ENCODE data around the gene SRSF11.

DNA sequence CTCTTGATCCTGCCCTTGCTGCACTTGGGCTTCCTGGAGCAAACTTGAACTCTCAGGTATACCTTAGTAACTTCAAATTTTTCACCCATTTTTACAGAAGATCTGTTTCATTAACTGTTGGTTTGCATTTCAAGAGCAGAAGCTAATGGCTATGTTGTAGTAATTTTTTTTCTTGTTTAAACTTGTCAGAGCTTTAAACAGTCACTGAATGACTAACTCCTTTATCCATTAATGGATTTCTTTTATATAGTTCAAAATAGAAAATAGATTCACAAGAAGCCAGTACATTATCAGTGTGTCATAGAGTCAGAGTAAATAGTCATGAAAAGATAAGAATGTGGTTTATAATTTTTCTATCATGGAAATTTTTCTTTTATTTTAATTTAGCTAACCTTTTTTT, 13.6 kb downstream of the SRSF11 start:
- TF ChIP-seq, protein P1, sequence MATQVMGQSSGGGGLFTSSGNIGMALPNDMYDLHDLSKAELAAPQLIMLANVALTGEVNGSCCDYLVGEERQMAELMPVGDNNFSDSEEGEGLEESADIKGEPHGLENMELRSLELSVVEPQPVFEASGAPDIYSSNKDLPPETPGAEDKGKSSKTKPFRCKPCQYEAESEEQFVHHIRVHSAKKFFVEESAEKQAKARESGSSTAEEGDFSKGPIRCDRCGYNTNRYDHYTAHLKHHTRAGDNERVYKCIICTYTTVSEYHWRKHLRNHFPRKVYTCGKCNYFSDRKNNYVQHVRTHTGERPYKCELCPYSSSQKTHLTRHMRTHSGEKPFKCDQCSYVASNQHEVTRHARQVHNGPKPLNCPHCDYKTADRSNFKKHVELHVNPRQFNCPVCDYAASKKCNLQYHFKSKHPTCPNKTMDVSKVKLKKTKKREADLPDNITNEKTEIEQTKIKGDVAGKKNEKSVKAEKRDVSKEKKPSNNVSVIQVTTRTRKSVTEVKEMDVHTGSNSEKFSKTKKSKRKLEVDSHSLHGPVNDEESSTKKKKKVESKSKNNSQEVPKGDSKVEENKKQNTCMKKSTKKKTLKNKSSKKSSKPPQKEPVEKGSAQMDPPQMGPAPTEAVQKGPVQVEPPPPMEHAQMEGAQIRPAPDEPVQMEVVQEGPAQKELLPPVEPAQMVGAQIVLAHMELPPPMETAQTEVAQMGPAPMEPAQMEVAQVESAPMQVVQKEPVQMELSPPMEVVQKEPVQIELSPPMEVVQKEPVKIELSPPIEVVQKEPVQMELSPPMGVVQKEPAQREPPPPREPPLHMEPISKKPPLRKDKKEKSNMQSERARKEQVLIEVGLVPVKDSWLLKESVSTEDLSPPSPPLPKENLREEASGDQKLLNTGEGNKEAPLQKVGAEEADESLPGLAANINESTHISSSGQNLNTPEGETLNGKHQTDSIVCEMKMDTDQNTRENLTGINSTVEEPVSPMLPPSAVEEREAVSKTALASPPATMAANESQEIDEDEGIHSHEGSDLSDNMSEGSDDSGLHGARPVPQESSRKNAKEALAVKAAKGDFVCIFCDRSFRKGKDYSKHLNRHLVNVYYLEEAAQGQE (IDR thresholded peaks at IDR 0.05; ENCODE audit: low read depth), result no peak
- TF ChIP-seq RAD21 (IDR thresholded peaks at IDR 0.05; ENCODE audit: low read depth) (no peak), CEBPB (IDR thresholded peaks at IDR 0.05) (no peak), NFIC (IDR thresholded peaks at IDR 0.05) (no peak), MAX (IDR thresholded peaks at IDR 0.05) (no peak), EGR1 (IDR thresholded peaks at IDR 0.05) (no peak), TEAD4 (IDR thresholded peaks at IDR 0.05) (no peak), CREB1 (IDR thresholded peaks at IDR 0.05; ENCODE audit: low read depth) (no peak), TCF12 (IDR thresholded peaks at IDR 0.05; ENCODE audit: low read depth) (no peak)
- TF ChIP-seq, protein P2, sequence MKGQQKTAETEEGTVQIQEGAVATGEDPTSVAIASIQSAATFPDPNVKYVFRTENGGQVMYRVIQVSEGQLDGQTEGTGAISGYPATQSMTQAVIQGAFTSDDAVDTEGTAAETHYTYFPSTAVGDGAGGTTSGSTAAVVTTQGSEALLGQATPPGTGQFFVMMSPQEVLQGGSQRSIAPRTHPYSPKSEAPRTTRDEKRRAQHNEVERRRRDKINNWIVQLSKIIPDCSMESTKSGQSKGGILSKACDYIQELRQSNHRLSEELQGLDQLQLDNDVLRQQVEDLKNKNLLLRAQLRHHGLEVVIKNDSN (IDR thresholded peaks at IDR 0.05), result no peak
